CD4-positive, alpha-beta memory T cell (primary cell): ENCODE results near the gene GPR39. TPM values are rescaled to one million over a fixed set of nuclear protein-coding genes. Genes with fewer than 3 reads are reported as not detected.
A peak's percentile ranks its signal among the peaks of the same experiment; 100 is the strongest.

Experiments
- CTCF ChIA-PET: fragments of 350-600 bp; sonication (Branson Sonifier 250); formaldehyde crosslinking; loops from one replicate; lab custom pipeline; 2021; ENCODE audit warnings: inconsistent platforms; ENCODE audit not compliant: partially characterized antibody; lab: Charles Lee
- POLR2A ChIA-PET: fragments of 350-600 bp; sonication (Branson Sonifier 250); formaldehyde crosslinking; loops from one replicate; lab custom pipeline; 2021; ENCODE audit not compliant: partially characterized antibody; lab: Charles Lee
- DNase-seq, 5 donors: peaks; one replicate each; pipeline versions ENCODE4 v3.0.0 to v3.0.0-alpha.2; 2020 to 2022; ENCODE audit warnings: mixed read lengths in 1 of 5
- H3K27ac ChIP-seq: one replicate; pipeline ENCODE4 v1.7.0; 2013; ENCODE audit warnings: low read depth, low read length
- H3K27me3 ChIP-seq: 2 replicates; pipeline ENCODE4 v1.7.0; 2013; ENCODE audit warnings: mild to moderate bottlenecking, low read length, moderate library complexity; ENCODE audit not compliant: insufficient read depth
- H3K36me3 ChIP-seq: 2 replicates; pipeline ENCODE4 v1.7.0; 2013; ENCODE audit warnings: mild to moderate bottlenecking, low read length, moderate library complexity; ENCODE audit not compliant: insufficient read depth
- H3K4me1 ChIP-seq: 2 replicates; pipeline ENCODE4 v1.7.0; 2013; ENCODE audit warnings: mild to moderate bottlenecking, low read length, moderate library complexity; ENCODE audit not compliant: insufficient read depth
- H3K4me3 ChIP-seq, 2 donors: one replicate each; pipeline ENCODE4 v1.7.0; 2013; ENCODE audit warnings: low read length in 2 of 2, mild to moderate bottlenecking in 1 of 2
- H3K9me3 ChIP-seq, 2 donors: one replicate each; pipeline ENCODE4 v1.7.0; 2013; ENCODE audit warnings: low read length in 2 of 2, control low read depth in 1 of 2; ENCODE audit not compliant: control insufficient read depth in 1 of 2
- H3K27ac Mint-ChIP-seq, 7 donors: one replicate each; pipeline ENCODE4 v1.8.0; 2020 to 2021; ENCODE audit warnings: mixed read lengths in 7 of 7, mild to moderate bottlenecking in 6 of 7, inconsistent platforms in 3 of 7, moderate library complexity in 3 of 7
- H3K27me3 Mint-ChIP-seq, 2 donors: one replicate each; pipeline ENCODE4 v1.8.0; 2020 to 2021; ENCODE audit warnings: mixed read lengths in 2 of 2
- H3K36me3 Mint-ChIP-seq, 2 donors: one replicate each; pipeline ENCODE4 v1.8.0; 2020 to 2021; ENCODE audit warnings: mixed read lengths in 2 of 2, inconsistent platforms in 1 of 2, mild to moderate bottlenecking in 1 of 2
- H3K4me1 Mint-ChIP-seq, 4 donors: one replicate each; pipeline ENCODE4 v1.8.0; 2020 to 2021; ENCODE audit warnings: mixed read lengths in 4 of 4, mild to moderate bottlenecking in 1 of 4
- H3K4me3 Mint-ChIP-seq, 8 donors: one replicate each; pipeline ENCODE4 v1.8.0; 2020 to 2021; ENCODE audit warnings: mixed read lengths in 8 of 8, mild to moderate bottlenecking in 7 of 8, moderate library complexity in 6 of 8, inconsistent platforms in 3 of 8
- H3K9me3 Mint-ChIP-seq, 8 donors: one replicate each; pipeline ENCODE4 v1.8.0; 2020 to 2021; ENCODE audit warnings: mixed read lengths in 8 of 8, mild to moderate bottlenecking in 5 of 8, inconsistent platforms in 3 of 8, moderate library complexity in 1 of 8
- intact Hi-C: fragments of 100-400 bp; cut with micrococcal nuclease; formaldehyde crosslinking; loops from one replicate; pipeline ENCODE4 v1.15.1; 2023
- polyA plus RNA-seq, 2 donors: library from polyadenylated mRNA; unstranded; fragments of 300-500 nt; fragmentation: Illumina TruSeq; gene quantifications; one replicate each; pipeline ENCODE4 v1.2.3, GENCODE V29; 2021
- total RNA-seq, 2 experiments: library from RNA; stranded (reverse); gene quantifications; one replicate each; pipeline ENCODE4 v1.2.3, GENCODE V29; 2021

GPR39 gene
- total and polyA plus RNA-seq, 4 experiments from 2014 or later: not detected

GRCh38 chr2:132609101-132609890 lies 192.7 kb downstream of the GPR39 start:
- Histone ChIP-seq H3K4me1 (no peaks in the 10 kb centered on the region), H3K9me3 (no peaks in the 10 kb centered on the region), H3K36me3 (no peaks in the 10 kb centered on the region), H3K27ac (no peak overlapping the region), H3K4me3 (no peak overlapping the region), H3K27me3 (no peaks in the 10 kb centered on the region)
- Mint-ChIP-seq H3K27me3 (no peaks in the 10 kb centered on the region), H3K27ac (peak overlapping the region in 1 of 7 donors; percentile 0), H3K36me3 (no peaks in the 10 kb centered on the region), H3K9me3 (peaks cover 0 to 5% (median 0%) of the 10 kb centered on the region in 8 donors), H3K4me3 (no peak overlapping the region), H3K4me1 (no peaks in the 10 kb centered on the region)
- intact Hi-C loops: no loop called here
- no peak for DNase-seq
- POLR2A ChIA-PET: no interaction called here
- CTCF ChIA-PET: no interaction called here

GRCh38 chr2:132611719-132612118 lies 195.1 kb downstream of the GPR39 start:
- H3K36me3 ChIP-seq: no peaks in the 10 kb centered on the region
- Mint-ChIP-seq H3K27ac (no peak overlapping the region), H3K9me3 (peaks cover 0 to 2% (median 0%) of the 10 kb centered on the region in 8 donors), H3K4me3 (no peak overlapping the region), H3K36me3 (no peaks in the 10 kb centered on the region), H3K4me1 (no peaks in the 10 kb centered on the region), H3K27me3 (no peaks in the 10 kb centered on the region)
- no peaks in the 10 kb centered on the region for H3K27me3 ChIP-seq
- no peak overlapping the region for H3K27ac ChIP-seq
- CTCF ChIA-PET: no interaction called here
- H3K9me3 ChIP-seq: no peaks in the 10 kb centered on the region
- H3K4me3 ChIP-seq: no peak overlapping the region
- DNase-seq: no peak
- no peaks in the 10 kb centered on the region for H3K4me1 ChIP-seq
- intact Hi-C loops: no loop called here
- POLR2A ChIA-PET: no interaction called here

DNA sequence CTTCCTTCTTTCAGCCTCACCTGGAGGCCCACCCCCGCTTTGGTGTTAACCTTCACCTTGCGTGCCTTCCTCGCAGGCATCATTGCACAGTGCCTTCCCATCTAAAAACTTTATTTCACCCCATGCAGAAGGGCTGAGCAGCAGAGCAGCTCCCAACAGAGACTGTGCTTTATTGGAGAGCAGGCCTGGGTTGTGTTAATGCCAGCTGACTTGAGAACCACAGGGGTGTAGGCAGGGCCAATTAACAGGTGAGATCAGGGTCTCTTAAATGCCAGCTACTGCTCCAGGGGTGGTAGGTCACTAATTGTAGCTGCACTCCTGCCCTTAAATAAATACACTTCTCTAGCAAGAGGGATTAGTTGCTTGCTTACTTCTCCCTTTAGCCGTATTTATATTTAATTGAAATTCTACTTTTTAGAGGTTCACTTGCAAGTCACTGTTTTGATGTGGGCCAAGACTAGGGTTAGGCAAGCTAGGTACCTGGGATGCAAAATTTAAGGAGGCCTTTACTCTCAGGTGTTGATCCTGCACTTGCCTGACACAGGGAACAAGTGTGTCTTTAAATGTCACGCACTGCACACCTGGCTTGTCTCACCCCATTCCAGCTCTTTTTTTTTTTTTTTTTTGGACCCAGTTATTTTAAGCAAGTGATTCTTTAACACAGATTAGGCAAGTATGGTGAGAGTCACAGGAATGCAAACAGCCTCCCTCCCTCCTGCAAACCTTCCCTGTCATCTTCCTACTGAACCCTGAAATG lies 198.9 kb downstream of the GPR39 start:
- Histone ChIP-seq H3K27ac (no peak overlapping the region), H3K9me3 (no peaks in the 10 kb centered on the region), H3K4me1 (no peaks in the 10 kb centered on the region), H3K27me3 (no peaks in the 10 kb centered on the region), H3K36me3 (no peaks in the 10 kb centered on the region), H3K4me3 (no peak overlapping the region)
- Mint-ChIP-seq H3K36me3 (no peaks in the 10 kb centered on the region), H3K27ac (no peak overlapping the region), H3K4me3 (no peak overlapping the region), H3K9me3 (peaks cover 0 to 6% (median 0%) of the 10 kb centered on the region in 8 donors), H3K27me3 (no peaks in the 10 kb centered on the region), H3K4me1 (no peaks in the 10 kb centered on the region)
- intact Hi-C loops: no loop called here
- ChIA-PET POLR2A (no interaction called here), CTCF (no interaction called here)
- DNase-seq: no peak

DNA sequence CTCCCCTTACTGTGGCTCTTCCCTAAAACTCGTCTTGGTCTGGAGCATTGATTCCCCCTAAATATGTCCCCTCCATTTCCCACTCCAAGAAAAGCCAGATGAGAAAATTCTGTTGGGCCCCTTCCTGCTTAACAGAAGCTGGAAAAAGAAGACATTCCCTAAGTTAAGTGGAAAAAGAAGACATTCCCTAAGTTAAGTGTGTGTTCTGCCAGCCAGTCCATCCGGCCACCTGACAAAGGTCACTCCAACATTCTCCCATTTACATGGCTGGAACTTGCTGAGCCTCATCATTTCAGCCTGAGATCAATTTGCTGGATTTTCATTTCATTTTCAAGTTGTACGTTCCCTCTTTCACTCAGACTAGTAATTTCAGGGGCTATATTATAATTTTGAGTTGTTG lies 201.4 kb downstream of the GPR39 start:
- no peaks in the 10 kb centered on the region for H3K4me1 Mint-ChIP-seq

DNA sequence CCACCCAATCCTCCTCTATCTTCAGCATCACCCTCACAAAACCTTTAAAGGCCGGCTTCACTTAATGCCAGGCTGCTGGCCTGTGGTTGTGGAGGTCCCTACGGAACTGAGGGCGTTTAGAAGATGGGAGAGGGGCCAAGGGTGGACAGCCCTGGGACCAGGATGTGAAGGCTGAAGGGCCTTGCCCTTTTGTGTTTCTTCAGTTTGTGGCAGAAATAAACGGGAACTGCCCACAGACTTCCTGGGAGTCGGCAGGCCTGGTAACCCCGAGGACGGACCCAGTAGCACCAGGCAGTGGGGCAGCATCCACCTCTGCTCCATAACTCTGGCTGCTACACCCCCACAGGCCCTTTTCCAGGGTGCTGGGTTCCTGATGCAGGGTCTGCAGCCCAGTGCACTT lies 202.1 kb downstream of the GPR39 start:
- Mint-ChIP-seq H3K27me3 (no peaks in the 10 kb centered on the region), H3K36me3 (no peaks in the 10 kb centered on the region), H3K27ac (no peak overlapping the region), H3K4me1 (no peaks in the 10 kb centered on the region), H3K4me3 (no peak overlapping the region), H3K9me3 (peaks cover 0 to 4% (median 0%) of the 10 kb centered on the region in 8 donors)
- intact Hi-C loops: no loop called here
- H3K27ac ChIP-seq: no peak overlapping the region
- CTCF ChIA-PET: no interaction called here
- H3K4me1 ChIP-seq: no peaks in the 10 kb centered on the region
- no peaks in the 10 kb centered on the region for H3K36me3 ChIP-seq
- no peaks in the 10 kb centered on the region for H3K9me3 ChIP-seq
- no peak overlapping the region for H3K4me3 ChIP-seq
- no peaks in the 10 kb centered on the region for H3K27me3 ChIP-seq
- POLR2A ChIA-PET: no interaction called here
- DNase-seq: no peak

More for the DNA sequence above, 201.4 kb downstream of the GPR39 start:
- Histone ChIP-seq H3K9me3 (no peaks in the 10 kb centered on the region), H3K36me3 (no peaks in the 10 kb centered on the region), H3K4me1 (no peaks in the 10 kb centered on the region), H3K27ac (no peak overlapping the region), H3K4me3 (no peak overlapping the region), H3K27me3 (no peaks in the 10 kb centered on the region)
- Mint-ChIP-seq H3K9me3 (peaks cover 0 to 4% (median 0%) of the 10 kb centered on the region in 8 donors), H3K4me3 (no peak overlapping the region), H3K36me3 (no peaks in the 10 kb centered on the region), H3K27me3 (no peaks in the 10 kb centered on the region), H3K27ac (peak overlapping the region in 1 of 7 donors; percentile 68)
- intact Hi-C loops: no loop called here
- ChIA-PET POLR2A (no interaction called here), CTCF (no interaction called here)
- DNase-seq: no peak

DNA sequence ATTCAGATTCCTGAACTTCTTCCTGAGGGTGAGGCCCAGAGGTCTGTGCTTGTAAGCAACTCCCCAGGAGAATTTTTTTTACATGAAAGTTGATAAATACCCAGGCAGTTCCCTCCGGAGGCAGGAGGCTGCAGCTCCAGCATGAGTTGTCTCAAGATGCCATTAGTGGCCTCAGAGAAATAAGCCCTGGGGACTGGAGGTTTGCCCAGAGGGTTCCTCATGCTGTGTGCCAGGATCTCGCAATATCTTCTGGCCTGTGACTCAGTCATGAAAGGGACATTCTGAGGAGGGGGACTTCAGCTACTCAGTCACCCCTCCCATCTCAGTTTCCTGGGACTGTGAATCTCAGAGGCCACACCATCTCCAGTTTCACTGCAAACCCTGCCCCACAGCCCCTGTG lies 203.5 kb downstream of the GPR39 start:
- Histone ChIP-seq H3K27ac (no peak overlapping the region), H3K27me3 (no peaks in the 10 kb centered on the region), H3K4me1 (no peaks in the 10 kb centered on the region), H3K4me3 (no peak overlapping the region), H3K36me3 (no peaks in the 10 kb centered on the region), H3K9me3 (no peaks in the 10 kb centered on the region)
- POLR2A ChIA-PET: no interaction called here
- H3K27ac Mint-ChIP-seq: no peak overlapping the region
- H3K36me3 Mint-ChIP-seq: no peaks in the 10 kb centered on the region
- CTCF ChIA-PET: no interaction called here
- peaks cover 0 to 2% of the 10 kb centered on the region in 2 donors for H3K27me3 Mint-ChIP-seq
- intact Hi-C loops: no loop called here
- peaks cover 0 to 5% (median under 1%) of the 10 kb centered on the region in 8 donors for H3K9me3 Mint-ChIP-seq
- no peak for DNase-seq
- H3K4me1 Mint-ChIP-seq: no peaks in the 10 kb centered on the region
- no peak overlapping the region for H3K4me3 Mint-ChIP-seq

GRCh38 chr2:132621131-132621875 lies 204.7 kb downstream of the GPR39 start:
- Mint-ChIP-seq H3K4me3 (no peak overlapping the region), H3K27ac (no peak overlapping the region), H3K27me3 (peaks cover 0 to 2% of the 10 kb centered on the region in 2 donors), H3K9me3 (peaks cover 0 to 4% (median 1%) of the 10 kb centered on the region in 8 donors), H3K36me3 (no peaks in the 10 kb centered on the region), H3K4me1 (no peaks in the 10 kb centered on the region)
- ChIA-PET POLR2A (no interaction called here), CTCF (no interaction called here)
- Histone ChIP-seq H3K9me3 (no peaks in the 10 kb centered on the region), H3K36me3 (no peaks in the 10 kb centered on the region), H3K4me1 (no peaks in the 10 kb centered on the region), H3K4me3 (no peak overlapping the region), H3K27ac (no peak overlapping the region), H3K27me3 (no peaks in the 10 kb centered on the region)
- intact Hi-C loops: no loop called here
- no peak for DNase-seq
